Left kidney (tissue), 2 donors: ENCODE measurements around the gene PHYH. TPM values are rescaled to one million over a fixed set of nuclear protein-coding genes. Genes with fewer than 3 reads are reported as not detected.
A peak's percentile ranks its signal among the peaks of the same experiment; 100 is the strongest.
"Not testable (repeated sequence)": the region's sequence is repeated elsewhere in the genome, so short reads cannot be mapped to it uniquely, and the experiment has no call there.

Experiments
- DNase-seq: peaks from one replicate; pipeline ENCODE4 v3.0.0-alpha.2; 2013
- polyA plus RNA-seq: library from polyadenylated mRNA; unstranded; fragments of 120-200 nt; gene quantifications from one replicate; pipeline ENCODE4 v1.2.1, GENCODE V29; 2013; ENCODE audit not compliant: insufficient read length

The PHYH gene
- polyA plus RNA-seq, 1 donor, result 26.4 TPM

GRCh38 chr10:13276146-13276545, 23.7 kb downstream of the PHYH start:
- DNase-seq, result not testable (repeated sequence)

GRCh38 chr10:13272164-13272571, 27.7 kb downstream of the PHYH start:
- peak; percentile 55 for DNase-seq

DNA sequence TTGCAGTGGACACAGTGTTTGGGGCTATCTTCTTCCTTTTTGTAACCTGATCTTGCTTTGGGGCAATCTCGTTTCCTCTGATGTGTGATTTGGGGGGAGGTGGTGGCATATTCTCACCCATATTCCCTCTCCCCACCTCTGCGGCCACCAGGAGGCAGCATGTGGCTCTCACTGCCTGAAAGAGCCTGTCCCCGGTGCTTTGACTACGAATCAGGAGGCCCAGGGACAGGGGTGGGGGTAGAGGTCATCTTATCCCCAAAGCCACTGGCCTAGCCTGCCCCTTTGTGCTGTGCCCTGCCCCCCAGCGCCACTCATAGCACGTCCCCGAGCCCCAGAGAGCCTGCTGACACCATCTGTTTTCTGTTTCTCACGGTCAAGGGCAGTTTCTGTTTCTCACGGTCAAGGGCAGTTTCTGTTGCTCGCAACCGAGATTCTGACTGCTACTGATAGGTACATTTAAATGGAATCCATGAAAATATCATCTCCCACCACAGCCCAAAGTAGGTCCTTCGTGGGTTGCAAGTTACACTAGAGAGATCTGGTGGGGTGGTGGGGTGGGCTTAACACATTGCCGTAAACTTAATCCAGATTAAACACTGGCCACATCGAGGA, 28.2 kb downstream of the PHYH start:
- peak; percentile 10 for DNase-seq

DNA sequence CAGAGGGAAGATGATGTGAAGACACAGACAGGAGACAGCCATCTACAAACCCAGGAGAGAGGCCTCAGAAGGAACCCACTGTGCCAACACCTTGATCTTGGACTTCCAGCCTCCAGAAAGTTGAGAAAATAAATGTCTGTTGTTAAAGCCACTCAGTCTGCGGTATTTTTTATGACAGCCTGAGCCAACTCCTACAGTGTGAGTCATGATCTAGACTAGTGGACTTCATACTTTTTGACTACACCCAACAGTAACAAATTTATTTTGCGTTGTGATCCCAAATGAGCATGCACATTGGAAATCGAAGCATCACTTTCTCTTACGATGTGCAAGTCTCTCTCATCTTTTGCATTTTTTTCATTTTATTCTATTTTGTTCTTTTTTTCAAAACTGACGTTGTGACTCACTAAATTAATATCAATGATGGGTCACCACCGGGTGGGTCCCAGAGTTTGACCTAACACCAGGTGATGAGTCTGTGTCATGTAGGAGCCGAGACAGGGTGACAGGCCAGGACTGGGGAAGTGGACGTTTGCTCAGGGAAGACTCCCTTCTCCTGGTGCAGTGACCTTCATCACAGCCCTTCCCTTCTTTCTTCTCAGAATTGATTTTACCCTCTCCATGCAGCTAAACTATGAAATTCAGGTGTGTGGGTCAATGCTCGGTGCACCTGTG, 28.9 kb downstream of the PHYH start:
- DNase-seq, result no peak

DNA sequence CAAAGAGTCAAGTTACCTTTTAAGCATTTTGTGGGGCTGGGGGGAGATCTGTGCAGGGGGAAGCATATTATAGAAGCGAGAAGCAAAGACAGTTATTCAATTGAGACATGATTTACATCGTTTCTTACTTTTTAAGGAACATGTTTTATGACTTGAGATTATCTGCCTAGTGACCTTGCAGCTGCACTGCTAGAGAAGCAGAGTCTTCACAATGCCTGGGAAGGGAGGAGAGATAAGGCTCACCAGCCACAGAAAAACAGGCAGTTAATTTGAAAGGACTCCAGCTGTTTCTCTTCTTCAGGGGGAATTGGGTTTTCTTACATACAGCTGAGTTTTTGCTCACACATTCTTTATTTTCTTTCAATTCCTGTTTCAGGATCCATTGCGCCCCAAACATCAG, 31.0 kb downstream of the PHYH start:
- peak; percentile 54 for DNase-seq

DNA sequence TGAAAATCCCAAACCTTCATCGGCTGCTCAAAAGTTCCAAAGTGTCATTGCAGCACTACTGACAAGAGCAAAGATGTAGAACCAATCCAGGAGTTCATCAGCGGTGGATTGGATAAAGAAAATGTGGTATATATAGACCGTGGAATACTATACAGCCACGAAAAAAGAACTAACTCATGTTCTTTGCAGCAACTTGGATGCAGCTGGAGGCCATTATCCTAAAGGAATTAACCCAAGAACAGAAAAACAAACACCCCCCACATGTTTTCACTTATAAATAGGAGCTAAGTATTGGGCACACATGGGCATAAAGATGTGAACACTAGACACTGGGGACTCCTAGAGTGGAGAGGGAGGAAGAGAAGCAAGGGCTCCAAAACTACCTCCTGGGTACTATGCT, 31.6 kb downstream of the PHYH start:
- no peak for DNase-seq

DNA sequence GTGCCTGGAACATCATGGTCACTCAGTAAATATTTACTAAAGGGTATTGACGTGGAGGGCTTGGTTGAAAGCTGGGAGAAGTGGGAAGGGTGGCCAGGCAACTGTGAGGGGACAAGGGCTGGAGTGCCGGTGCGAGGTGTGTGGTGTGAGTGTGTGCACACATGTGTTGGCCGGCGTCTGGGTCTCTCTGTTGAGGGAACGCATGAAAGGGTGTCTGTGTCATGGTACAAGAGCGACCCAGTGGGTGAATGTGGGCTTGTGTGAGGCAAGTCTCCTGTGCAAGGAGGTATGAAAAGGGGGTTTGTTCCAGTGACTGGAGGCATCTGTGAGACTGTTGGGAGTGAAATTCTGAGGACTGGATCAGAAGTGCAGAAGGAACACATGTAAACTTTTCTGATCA, 36.3 kb downstream of the PHYH start:
- DNase-seq, result no peak

- no peak for DNase-seq
Observed at GRCh38 chr10:13262433-13262832, 37.4 kb downstream of the PHYH start.

DNA sequence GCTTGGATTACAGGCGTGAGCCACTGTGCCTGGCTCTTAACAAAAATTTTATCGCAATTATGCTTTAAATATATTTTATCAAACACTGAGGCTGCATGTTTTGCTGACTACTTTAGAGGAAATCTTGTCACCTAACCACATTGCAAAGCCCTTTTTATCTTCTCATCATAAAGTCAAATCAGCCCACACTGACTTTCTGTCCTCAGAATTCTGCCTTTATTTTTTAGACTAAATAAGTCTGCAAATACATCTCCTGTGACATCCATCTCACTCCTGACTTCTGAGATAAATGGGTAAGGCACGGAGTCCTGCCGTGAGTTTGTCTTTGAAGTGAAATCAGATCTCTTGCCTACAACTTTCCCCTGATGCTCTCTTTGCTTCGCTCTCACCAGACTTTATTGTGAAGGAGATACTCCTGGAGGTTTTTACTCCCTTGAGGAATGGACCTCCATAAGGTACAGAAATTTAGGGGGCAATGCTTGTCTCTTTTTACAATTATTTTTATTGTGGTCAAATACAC, 42.2 kb downstream of the PHYH start:
- DNase-seq, result peak; percentile 3

GRCh38 chr10:13256627-13257026, 43.2 kb downstream of the PHYH start:
- DNase-seq, result no peak

DNA sequence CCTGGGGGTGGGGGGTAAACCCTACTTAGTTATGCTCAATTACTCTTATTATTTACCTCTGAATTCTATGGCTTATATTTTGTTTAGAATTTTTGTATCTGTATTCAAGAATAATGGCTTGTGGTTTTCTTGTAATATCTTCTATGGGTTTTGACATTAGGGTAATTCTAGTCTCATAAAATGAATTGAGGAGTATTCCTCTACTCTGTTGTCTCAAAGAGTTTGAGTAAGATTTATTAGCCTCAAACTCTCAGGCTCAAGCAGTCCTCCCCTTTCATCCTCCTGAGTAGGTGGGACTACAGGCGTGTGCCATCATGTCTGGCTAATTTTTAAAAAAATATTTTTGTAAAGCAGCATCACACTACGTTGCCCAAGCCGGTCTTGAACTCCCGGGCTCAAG, 46.1 kb downstream of the PHYH start:
- DNase-seq, result no peak

DNA sequence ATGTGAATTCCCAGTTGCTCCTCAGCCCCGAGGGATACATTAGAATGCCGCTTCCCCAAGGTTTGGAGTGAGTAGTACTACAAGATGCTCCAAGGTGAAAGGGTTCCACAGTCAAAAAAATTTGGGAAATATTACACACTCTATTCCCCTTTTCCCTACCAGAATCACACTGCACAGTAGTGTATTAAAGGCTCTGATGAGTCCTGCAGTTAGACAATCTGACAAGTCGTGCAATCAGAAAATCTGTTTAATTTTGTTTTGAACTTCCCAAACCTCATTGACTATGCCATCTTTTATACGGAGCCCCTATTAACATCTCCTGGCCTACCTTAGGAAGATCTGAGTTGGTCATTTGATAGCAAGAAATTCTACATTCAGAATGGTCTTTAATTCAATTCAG, 52.1 kb downstream of the PHYH start:
- no peak for DNase-seq

DNA sequence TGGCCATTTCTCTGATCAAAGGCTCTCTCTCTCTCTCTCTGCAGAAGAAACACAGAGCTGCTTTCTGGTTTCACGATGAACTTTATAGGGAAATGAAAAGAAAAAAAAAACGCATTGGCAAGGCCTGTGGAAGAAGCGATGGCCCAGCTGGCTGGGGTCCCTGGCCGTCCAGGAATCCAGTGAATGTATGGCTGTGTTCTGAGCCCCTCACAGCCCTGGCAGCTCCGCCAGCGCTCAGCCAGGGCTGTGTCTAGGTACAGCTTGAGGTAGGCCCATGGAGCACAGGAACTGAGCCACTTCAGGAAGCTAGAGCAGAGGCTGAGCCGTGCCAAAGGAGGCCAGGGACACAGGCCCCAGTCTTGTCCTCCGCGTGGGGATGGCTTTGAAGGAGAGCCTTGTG, 52.6 kb downstream of the PHYH start:
- DNase-seq, result no peak

GRCh38 chr10:13242260-13242659, 57.6 kb downstream of the PHYH start:
- not testable (repeated sequence) for DNase-seq

DNA sequence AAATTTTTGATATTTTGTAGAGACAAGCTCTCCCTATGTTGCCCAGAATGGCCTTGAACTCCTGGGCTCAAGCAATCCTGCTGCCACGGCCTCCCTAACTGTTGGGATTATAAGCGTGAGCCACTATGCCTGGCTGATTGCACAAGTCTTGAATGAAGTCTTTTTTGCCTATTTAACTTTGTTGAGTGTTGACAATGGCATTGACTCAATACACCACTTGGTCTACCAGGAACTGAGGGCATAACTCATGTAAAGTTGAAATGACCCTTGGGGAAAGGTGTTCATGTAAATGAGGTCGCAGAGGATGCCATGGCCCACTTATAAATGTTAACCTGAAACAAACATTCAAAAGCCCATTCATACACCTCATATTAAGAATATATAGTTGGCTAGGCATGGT, 58.3 kb downstream of the PHYH start:
- no peak for DNase-seq

DNA sequence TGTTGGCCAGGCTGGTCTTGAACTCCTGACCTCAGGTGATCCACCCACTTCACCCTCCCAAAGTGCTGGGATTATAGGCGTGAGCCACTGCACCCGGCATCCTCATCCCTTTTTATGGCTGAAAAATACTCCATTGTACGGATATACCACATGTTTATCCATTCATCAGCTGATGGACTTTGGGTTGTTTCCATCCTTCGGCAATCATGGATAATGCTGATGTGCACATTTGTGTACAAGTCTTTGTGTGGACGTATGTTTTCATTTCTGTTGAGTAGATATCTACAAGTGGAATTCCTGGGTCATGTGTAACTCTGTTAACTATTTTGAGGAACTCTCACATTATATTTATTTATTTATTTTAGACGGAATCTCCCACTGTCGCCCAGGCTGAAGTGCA, 59.9 kb downstream of the PHYH start:
- no peak for DNase-seq

DNA sequence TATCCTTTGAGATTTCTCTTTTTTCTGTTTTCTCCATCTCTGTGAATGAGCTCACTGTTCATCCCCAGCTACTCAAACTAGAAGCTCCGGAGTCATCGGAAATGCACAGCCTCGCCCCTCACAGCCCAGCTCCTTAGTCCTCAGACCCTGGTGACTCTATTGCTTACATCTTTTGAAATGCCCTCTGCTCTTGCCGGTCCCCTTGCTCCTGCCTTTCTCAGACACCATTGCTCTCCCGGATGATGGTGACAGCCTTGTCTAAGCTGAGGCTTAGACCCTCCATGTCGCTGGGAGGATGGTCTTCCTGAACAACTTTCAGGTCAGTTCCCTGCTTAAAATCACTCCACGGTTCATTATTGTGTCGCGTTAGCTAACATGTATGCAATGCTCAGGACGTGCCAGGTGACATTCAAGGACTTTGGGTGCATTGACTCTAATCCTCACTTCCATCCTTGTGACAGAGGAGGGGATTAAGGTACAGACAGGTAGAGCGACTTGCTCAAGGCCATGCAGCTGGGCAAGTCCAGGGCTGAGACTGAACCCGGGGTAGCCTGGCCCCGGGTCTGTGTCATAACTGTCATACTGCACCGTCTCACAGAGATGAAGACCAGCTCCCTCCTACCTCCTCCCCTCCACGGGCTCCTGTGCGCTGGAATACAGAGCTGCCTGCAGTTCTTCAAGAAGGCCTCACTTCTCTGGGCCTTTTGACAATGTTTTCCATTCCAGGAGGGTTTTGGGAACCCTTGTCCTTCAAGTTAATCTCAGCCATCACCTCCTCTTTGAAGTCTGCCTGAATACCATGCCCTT, 61.4 kb downstream of the PHYH start:
- DNase-seq, result no peak

DNA sequence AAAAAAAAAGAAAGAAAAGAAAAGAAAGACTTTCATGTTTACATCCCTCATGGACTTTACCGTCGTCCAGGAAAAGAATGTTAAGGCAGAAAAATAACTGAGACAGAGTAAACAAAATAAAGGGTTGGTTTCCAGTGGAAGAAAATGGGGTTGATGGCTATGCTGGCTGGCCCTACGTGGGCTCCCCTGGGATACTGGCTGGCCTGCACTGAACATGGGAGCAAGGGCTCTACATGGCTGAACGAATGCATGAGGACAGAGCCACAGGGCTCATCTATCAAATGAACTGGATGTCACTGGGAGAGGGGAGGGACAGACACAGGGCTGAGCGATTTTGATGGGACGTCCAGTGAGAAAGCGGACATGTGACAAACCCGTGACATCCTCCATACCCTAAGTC, 63.2 kb downstream of the PHYH start:
- no peak for DNase-seq

DNA sequence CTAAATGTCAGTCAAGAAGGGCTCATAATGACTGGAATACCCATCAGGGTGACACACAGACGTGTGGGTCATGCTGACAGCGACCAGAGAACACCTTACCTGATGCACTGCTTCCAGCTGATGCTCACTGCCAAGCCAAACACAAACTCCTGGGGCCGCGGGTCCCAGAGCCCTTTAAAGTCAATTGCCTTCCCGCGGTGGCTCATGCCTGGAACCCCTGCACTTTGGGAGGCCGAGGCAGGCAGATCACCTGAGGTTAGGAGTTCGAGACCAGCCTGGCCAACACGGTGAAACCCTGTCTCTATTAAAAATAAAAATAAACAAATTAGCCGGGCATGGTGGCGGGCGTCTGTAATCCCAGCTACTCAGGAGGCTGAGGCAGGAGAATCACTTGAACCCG, 65.1 kb downstream of the PHYH start:
- DNase-seq, result not testable (repeated sequence)

GRCh38 chr10:13234172-13234571, 65.7 kb downstream of the PHYH start, which contains the start of gene UCMA:
Gene UCMA (minus strand): TSS chr10:13234374. CDS start chr10:13234258, 116 bp downstream.
- DNase-seq, result no peak

DNA sequence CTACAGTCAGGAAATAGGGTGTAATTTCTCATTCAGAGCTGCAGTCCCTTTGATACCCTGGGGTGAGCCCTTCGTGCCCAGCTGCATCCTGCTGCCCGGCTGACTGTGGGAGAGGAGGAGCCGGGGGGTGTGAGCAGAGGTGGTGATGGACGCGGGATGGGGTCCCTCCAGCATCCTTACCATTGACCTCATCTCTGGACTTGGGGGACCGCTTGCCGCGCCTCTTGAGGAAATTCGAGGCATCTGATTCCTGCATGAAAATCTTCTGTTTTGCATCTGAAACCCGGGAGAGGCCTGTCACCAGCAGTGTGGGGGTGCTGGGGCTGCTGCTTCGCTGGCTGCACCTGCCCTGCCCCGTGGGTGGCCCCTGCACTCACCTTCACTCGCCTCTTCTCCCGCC, 66.5 kb downstream of the PHYH start:
- DNase-seq, result no peak

- DNase-seq, result no peak
Observed at GRCh38 chr10:13231808-13232207, 68.1 kb downstream of the PHYH start.

DNA sequence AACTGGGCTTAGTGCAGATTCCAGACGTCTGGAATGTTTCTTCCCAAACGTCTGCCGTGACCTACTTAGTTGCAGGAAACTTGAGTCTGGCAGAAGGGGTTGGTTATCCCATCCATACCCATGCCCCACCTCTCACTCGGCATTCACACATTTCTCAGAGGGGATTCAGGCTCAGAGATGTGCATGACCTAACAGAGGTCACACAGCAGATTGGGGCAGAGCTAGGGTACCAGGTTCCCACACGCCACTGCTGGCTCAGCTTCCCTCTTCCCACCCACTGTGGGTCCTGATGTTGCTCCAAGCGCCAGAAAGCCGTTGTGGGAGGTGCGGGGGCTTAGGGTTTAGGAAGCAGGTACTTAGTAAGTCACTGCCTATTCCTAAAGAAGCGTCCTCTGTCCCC, 68.7 kb downstream of the PHYH start:
- no peak for DNase-seq
